Stimulated activated CD4-positive, alpha-beta T cell treated with anti-CD3 and anti-CD28 coated beads, Interleukin-4, amount 100 ng/mL, for 1 hour (primary cell): Measurements from ENCODE around the gene TMEM176B.
"Not testable (repeated sequence)": the region's sequence is repeated elsewhere in the genome, so short reads cannot be mapped to it uniquely, and the experiment has no call there.

Experiments
- DNase-seq: peaks from one replicate; pipeline ENCODE4 v3.0.0-alpha.2; 2020

The TMEM176B gene

GRCh38 chr7:150820578-150821198 is 20.5 kb upstream of the TMEM176B start:
- no peak for DNase-seq

- no peak for DNase-seq
Measured at GRCh38 chr7:150820148-150820547, 20.0 kb upstream of the TMEM176B start.

DNA sequence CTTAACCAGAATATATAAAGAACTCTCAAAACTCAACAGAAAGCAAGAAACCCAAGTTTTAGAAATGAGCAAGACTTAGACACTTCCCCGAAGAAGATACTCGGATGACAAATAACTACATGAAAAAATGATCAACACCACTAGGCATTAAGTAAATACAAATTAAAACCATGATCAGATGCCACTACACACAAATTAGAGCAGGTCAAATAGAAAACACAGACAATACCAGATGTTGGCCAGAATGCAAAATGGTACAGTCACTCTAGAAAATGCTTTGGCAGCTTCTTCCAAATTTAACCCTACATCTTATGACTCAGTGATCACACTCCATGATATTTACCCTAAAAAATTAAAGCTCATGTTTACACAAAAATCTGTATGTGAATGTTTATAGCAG is 18.8 kb upstream of the TMEM176B start:
- no peak for DNase-seq

GRCh38 chr7:150814328-150815001 is 14.3 kb upstream of the TMEM176B start:
- DNase-seq, result no peak

- not testable (repeated sequence) for DNase-seq
Measured at GRCh38 chr7:150807616-150808438, 7.7 kb upstream of the TMEM176B start.

DNA sequence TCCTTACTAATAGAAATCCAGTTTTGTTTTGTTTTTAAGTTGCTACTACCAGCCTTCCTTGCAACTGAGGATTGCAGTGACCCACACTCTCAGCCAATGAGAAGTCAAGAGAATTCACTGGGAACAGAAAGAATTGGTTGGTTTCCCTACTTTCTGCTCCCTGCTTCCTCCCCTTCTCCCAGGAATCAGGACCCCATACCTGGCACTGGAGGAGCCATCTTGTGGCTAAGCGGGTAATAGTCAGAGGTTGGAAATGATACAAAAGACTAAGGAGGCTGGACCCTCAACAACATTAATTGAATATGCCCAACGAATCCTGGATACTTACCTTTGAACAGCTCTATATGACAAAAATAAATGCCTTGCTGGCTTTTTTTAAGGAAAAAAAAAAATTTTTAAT is 6.7 kb upstream of the TMEM176B start:
- no peak for DNase-seq

GRCh38 chr7:150806454-150806853 is 6.3 kb upstream of the TMEM176B start:
- no peak for DNase-seq

DNA sequence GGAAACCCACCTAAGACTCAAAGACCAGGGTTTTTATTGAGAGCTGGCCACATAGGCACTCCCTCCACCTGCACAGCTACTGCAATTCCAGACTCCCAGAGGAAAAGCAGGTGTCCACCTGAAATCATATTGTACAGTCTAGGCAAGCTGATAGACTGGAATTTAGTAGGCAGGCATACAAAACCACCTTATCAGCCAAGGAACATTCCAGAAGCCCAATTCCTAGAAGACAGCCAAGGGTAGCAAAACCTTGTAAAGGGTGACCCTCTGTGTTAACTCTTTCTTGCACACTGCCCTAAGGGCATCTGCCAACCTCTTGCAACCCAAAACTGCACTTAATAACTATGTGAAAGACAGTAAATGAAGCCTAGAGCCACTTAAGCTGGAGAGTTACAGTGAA is 5.7 kb upstream of the TMEM176B start:
- no peak for DNase-seq

GRCh38 chr7:150804802-150805201 is 4.6 kb upstream of the TMEM176B start:
- DNase-seq, result no peak

DNA sequence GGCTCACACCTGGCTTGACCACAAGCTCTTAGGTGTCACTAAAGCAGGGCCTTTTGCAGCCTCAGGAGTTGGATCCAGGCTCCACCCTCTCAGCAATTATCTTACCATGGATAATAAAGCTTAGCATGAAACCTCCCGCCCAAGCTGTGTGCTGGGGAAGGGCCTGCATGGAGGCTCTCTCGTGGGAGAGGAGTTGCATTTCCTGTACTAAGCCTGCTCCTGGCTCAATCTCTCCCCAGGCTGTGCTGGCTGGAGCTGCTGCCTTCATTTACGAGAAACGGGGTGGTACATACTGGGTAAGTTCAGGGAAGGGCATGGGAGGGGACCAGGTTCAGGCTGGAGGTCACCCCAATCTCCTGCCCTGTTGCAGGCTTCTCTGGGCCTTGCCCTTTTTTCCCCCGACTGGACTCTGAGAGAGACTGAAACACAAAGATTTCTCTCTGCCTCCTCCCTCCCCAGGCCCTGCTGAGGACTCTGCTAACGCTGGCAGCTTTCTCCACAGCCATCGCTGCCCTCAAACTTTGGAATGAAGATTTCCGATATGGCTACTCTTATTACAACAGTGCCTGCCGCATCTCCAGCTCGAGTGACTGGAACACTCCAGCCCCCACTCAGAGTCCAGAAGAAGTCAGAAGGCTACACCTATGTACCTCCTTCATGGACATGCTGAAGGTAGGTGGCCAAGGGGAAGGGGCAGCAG is 3.1 kb upstream of the TMEM176B start:
- no peak for DNase-seq

- no peak for DNase-seq
Measured at GRCh38 chr7:150801946-150802771, 2.0 kb upstream of the TMEM176B start.

DNA sequence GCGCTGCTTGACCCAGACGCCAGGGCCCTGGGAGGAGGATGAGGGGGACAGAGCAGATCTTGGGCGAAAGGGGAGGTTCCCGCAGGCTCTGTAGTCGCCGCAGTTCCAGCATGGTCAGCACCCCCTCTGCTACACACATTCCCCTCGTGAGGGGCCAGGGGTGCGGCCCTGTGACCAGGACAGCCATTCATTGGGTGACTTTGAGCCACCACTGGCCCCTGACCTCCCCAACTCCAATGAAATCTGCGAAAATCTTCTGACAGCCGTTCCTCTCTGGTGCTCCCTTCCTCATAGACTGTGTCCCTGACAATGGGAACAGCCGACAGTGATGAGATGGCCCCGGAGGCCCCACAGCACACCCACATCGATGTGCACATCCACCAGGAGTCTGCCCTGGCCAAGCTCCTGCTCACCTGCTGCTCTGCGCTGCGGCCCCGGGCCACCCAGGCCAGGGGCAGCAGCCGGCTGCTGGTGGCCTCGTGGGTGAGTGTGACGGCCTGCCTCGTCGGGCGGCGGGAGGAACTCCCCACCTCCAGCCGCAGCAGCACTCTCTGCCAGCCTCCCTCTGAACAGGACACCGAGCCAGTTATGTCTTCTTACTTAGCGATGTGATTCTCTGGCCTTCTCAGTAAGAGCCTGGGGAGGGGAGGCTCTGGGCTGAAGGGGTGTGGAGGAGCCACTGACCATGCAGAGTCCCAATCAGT is 1.2 kb upstream of the TMEM176B start:
- DNase-seq, result no peak

- DNase-seq, result peak; percentile 15
Measured at GRCh38 chr7:150800581-150801241, 547 bp upstream of the TMEM176B start, which contains the start of gene TMEM176A. Gene TMEM176A (plus strand): TSS chr7:150800769. CDS start chr7:150801551, 782 bp downstream.

- no peak for DNase-seq
Measured at GRCh38 chr7:150799156-150799555, 1.0 kb downstream of the TMEM176B start.

GRCh38 chr7:150797661-150798060 is 2.5 kb downstream of the TMEM176B start:
- DNase-seq, result no peak

DNA sequence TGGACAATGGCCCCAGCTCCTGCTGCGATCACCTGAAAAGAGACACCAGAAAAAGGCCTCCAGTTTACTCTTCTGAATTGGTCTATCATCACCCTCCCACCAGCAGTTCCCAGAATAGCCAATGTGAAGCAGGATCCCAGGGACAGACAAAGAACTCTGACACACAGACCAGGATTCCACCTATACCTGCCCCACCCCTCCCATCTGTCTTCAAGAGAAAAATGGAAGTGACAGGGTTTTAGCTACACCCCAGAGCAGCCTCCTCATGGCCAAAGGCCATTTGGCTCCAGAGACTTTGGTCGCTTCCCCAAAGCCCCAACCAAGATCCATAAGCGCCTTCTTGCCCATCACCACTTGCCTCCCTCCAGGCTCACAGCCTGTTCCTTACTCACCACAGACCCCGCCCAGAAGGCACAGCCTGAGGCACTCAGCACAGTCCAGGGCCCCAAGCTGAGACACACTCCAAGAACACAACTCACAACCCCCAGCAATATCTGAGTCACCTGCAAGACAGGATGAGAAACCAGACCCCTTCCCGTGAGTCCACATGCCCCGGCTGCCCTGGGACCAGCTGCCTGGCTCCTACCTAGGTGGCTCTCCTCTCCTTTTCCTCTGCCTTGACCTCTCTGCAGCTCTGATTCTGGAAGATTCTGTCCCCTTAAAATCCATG is 6.5 kb downstream of the TMEM176B start:
- DNase-seq, result no peak

DNA sequence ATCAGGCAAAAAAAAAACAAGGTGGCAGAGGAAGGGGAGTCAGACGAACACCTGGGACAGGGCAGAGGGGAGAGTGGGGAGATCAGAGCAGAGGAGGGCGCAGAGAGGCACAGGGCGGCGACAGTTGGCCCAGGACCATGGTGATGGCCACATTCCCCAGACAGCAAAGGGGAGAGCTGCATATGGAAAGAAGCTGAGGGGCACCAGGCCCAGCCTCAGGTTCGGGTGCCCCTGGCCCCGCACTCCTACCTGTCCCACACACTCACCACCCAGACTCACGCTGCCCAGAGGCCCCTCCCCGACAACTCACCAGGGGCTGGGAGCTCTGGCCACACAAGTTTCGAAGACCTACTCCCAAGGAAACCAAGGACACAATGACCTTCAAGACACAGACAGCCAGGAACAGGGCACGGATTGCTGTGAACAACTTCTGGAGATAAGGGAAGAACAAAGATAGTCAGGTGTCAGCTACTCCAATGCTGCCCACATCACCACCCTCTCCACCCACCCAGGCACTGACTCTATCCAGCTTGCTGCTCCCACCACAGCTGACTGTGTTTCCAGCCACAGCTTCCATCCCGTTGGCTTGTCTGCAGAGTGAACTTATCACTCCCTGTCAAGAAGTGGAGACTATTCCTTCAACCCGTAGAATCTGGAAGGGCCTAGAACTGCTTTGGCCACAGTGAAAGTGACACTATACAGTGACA is 8.3 kb downstream of the TMEM176B start:
- no peak for DNase-seq

GRCh38 chr7:150791304-150791703 is 8.9 kb downstream of the TMEM176B start:
- DNase-seq, result no peak

DNA sequence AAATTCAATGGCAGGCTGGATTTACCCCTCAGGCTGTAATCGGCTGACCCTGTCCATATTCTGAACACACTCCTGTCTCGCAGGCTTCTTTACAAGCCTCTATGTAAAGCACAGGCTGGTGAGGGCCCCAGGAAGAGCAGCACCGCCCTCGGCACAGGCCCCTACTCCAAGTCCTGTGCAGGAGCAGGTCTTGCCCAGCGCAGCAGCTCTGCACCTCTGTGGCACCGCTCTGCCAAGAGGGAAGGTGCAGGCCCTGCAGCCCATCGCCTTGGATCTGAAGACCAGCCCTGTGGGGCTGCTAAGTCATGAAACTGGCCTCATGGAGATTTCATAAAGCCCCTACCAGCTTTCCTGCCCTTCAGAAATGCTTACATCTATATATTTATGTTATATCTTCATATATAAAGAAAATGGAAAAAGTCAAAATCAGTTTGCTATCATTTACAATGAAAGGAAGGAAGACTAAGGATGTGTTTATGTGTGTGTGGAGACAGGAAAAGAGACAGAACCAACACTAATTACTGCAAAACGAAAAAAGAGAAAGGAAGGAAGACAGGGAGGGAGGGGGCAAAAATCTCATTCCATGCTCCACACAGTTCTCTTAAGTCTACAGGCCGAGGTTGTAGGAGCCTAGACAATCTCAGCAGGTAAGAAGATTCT is 9.6 kb downstream of the TMEM176B start:
- no peak for DNase-seq
